Stimulated activated CD4-positive, alpha-beta T cell treated with anti-CD3 and anti-CD28 coated beads, Interleukin-1b, Interleukin-23, amount 100 ng/mL, for 48 hours (primary cell): ENCODE measurements around the gene TCP10L.
"Not testable (repeated sequence)": the region's sequence is repeated elsewhere in the genome, so short reads cannot be mapped to it uniquely, and the experiment has no call there.

Experiments
- DNase-seq: peaks from one replicate; pipeline ENCODE4 v3.0.0-alpha.2; 2020

The TCP10L gene, protein sequence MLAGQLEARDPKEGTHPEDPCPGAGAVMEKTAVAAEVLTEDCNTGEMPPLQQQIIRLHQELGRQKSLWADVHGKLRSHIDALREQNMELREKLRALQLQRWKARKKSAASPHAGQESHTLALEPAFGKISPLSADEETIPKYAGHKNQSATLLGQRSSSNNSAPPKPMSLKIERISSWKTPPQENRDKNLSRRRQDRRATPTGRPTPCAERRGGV

DNA sequence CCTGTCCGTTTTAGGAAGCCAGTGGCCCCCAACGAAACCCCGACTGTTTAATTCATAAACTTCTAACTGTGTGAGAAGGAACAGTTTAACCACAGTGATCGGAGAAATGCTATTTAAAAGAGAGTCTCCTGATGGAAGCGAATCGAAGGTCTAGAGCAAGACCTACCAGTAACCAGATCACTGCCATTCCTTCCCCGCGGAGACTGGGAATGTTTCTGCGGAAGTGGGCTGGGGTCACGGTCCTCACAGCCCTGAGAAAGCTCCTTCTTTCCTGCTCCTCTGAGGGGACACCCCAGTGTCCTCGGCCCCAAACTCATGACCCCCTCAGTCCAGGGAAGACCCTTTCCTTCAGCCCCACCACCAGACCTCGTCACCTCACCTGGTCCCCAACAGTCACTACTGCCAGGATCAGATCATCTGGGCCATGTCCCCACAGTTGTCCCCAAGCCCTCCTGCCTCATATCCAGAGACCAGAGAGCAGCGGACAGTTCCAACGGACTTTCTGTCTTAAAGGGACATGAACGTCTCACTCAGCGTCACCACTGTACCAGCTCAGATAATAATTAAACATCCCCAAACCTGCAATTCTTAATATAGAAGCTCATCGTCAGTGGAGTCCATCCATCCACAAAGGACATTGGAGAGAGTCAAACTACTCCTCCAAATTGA, at the start of gene TCP10L:
Gene TCP10L (minus strand): TSS at position 482 of the 669 bp plus-strand sequence. CDS start 1,219 bp downstream, outside the sequence.
- no peak for DNase-seq

DNA sequence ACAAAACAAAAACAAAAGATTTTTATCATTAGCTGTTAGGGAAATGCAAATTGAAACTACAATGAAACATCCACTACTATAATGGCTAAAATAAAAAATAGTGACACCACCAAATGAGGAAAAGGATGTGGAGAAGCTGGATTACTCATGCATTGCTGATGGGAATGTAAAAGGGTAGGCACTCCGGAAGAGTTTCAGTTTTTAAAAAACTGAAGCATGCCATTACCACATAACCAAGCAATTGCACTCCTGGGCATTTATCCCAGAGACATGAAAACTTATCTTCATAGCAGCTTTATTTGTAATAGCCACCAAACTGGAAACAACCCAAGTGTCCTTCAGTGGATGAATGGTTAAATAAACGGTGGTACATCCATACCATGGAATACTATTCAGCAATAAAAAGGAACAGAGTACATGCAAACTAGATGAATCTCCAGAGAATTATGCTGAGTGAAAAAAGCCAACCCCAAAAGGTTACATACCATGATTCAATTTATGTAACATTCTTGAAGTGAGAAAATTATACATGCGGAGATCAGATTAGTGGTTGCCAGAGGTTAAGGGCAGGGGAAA, 41.4 kb upstream of the TCP10L start:
- no peak for DNase-seq

DNA sequence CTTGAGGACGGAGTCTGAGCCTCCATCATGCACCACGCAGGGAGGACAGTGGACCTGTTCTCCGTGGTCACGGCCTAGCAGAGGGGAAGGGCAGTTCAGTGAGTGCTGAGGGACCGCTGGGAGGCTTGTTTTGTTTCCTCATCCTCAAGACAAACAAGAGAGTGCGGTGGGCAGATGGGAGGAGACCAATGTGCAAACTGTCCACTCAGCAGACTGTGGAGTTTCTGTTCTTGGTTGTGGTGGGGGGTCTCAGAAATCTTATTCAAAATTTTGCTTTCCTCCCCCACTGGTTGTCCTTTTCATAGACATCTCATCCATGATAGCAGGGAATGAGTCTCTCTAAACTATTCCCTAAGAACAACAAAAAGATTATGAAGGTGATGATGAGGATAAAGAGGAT, 32.9 kb upstream of the TCP10L start:
- DNase-seq: not testable (repeated sequence)

DNA sequence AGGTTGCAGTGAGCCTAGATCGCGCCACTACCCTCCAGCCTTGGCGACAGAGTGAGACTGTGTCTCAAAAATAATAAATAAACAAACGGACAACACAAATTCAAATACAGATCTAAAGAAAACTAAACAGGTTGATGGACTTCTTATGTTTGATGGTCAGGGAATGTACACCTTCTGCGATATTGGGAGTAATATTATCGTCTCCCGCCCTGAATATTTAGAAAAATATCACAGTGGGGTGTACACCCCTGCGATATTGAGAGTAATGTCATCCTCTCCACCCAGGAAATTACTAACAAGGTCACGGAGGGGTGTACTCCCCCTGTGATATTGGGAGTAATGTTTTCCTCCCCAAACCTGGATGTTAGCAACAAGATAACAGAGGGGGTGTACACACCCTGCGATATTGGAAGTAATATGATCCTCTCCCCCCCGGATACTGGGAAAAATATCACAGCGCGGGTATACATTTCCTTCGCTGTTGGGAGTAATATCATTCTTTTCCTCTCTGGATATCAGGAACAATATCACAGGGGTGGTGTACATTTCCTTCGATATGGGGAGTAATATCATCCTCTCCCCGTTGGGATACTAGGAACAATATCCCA, 28.2 kb upstream of the TCP10L start:
- DNase-seq: no peak

DNA sequence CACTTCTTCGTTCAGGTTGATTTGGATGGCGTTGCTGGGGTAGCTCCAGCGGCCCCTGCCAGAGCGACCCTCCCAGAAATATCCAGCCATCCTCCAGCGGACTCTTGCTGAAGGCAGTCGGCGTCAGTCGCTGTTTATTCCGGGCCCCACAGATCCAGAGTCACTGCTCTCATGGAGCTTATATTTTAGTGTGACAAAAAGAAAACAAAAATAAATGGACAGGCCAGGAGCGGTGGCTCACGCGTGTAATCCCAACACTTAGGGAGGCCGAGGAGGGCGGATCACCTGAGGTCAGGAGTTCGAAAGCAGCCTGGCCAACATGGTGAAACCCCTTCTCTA, 27.6 kb upstream of the TCP10L start:
- no peak for DNase-seq

DNA sequence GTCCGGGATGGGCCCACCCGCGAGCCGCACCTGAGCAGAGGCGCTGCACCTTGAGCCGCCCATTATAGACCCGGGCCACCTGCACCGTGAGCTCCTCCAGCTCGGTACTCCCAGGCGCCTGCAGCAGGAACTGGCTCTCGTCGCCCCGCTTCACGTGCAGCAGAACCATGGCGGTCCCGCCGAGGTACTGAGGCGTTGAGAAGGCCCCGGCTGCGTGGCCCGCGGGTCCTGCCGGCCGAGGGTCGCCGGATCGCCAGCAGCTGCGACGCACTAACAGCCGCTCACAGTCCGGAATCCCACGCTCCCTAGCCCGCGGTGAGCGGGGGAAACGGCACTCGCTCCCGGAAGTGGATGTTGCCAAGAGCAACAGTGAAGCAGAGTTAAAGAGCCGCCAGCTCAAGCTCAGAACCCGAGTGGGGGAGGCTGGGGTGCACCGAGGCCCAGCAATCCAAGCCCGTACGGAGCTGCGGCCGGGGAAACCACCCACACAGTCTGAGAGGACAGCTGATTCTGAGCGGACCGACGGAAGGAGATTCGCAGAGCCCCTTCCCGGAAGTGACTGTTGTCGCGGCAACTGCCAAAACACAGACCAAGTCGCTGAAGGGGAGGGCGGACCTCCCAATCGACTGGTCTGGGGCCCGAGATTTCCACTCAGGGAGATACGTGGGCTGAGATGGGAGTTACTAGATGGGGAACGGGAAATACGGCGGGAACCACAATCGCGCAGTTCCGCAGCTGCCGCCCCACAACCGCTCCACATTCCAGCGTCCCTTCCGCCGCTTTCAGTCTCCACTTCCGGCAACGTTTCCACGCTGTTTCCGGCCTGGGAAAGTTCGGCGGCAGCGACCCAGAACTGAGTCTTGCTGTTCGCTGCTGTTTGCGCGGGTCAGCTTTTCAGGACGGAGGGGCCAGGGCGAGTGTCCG, 27.0 kb upstream of the TCP10L start, which contains the start of gene CFAP298:
Gene CFAP298 (minus strand): TSS at position 303 of the 924 bp plus-strand sequence. CDS start 134 bp downstream, at position 169.
- peak; percentile 92 for DNase-seq

DNA sequence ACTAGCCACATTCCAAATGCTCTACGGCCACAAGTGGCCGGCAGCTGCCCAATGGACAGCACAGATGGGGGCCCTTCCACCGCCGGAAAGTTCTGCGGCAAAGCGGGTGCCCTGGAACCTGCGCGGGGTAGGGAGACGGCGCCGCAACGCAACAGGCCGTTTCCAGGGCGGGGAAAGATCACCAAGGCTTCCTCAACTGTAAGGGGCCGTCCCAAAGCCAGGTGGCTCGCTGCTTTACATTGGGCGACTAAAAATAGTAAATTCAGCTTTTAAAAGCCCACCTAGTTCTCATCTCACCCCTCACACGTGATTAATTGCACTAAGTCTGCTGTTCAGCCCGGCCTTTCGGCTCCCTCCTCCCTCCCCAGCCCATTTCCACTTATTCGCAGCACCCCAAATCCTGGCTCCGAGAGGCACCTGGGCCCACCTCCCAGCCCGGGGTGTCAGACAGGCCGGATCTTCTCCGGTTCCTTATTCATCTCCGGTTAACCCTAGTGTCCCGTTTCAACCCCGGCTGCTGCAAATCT, 26.2 kb upstream of the TCP10L start:
- DNase-seq: peak; percentile 33

DNA sequence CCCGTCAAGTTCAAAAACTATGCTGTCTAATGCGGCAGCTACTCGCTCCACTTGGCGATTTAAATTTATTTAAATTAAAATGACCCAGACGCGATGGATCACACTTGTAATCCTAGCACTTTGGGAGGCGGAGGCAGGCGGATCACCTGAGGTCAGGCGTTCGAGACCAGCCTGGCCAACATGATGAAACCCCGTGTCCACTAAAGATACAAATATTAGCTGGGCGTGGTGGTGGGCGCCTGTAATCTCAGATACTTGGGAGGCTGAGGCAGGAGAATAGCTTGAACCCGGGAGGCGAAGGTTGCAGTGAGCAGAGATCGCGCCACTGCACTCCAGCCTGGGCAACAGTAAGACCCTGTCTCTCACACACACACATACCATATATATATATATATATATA, 25.6 kb upstream of the TCP10L start:
- DNase-seq: not testable (repeated sequence)

DNA sequence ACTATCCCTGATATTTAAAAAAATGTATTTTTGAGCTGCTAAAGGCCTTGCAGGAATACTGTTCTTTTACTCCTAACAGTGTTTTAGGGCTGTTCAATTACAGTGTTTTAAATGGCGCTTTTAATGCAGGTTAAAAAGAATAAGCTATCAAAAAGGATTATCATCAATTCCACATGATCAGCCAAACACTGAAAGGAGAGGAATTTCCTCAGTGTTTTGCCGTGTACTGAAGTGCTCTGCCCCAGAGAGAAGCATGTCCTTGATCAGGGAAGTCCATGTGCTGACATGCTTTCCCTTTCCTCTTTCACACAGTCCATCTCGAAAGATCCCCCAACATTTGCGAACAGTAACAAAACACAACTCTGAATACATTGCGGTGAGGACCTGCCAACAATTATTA, 23.5 kb upstream of the TCP10L start:
- no peak for DNase-seq

DNA sequence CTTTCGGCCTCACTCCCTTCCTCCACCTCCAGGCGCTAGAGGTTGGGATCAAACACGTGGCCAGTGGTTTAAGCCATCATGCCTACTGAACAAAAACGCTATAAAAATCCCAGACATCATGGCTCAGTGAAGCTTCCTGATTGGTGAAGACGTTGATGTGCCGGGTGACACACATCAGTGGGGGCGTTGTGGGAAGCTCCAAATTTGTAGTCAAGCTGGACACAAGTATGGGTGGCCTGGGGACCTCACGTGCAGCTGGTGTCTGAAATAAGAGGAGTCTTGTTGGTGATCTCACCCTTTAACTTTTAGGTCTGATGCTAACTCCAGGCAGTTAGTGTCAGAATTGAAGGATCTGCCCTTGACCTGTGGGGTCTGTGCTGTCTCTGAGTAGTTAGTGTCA, 20.1 kb upstream of the TCP10L start:
- no peak for DNase-seq

DNA sequence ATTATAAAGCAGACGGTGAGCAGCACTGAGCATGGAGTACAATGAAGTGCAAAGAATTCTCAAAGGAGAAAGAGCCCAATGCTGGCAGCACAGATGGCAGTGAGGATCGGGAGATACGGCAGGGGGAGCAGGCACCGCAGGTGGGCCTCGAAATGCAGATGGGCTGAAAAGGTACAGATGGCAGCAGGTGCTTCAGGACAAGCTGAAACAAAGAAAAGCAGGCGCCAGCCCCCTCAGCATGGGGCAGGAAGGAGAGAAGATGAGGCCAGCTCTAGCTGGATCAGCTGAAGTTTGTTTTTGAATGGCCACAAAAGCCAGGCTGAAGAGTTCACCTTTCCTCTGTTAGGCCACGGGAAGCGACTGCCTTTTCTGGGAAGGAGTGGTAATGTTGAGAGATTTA, 19.1 kb upstream of the TCP10L start:
- DNase-seq: no peak

DNA sequence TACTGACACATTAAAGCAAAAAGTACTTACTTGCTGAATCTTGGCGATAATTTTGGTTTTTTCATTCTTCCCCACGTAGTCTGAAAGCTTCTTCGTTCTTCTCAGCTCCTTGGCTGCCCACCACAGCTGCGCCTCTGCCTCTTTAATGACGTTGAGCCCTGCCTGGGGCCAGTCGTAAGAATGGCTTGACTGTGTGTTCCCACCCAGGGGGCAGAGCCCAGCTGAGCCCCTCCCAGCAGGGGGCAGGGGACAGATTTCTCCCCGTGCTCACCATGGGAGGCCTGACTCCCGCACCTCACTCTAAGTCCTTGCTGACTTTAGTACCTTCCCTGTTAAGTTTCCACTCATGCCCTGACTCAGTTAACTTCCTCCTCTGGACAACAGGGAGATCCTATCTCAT, 17.8 kb upstream of the TCP10L start:
- no peak for DNase-seq

DNA sequence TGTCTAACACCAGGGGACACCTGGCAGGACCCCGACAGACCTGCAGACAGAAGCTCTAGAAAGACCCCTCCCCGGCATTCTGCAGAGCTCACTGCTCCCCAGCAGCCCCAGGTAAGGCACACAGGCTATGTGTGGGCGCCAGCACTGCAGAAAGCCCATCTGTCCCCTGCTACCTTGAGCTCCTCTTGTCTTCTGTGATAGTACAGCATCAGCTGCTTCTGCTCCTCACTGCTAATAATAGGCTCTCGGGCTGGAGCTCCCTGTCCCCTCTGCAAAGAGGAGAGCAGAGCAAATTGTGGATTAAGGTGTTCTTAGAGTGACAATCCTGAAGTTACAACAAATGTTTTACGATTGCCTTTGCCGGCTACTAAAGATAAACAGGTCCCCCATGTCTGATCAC, 16.8 kb upstream of the TCP10L start:
- no peak for DNase-seq

DNA sequence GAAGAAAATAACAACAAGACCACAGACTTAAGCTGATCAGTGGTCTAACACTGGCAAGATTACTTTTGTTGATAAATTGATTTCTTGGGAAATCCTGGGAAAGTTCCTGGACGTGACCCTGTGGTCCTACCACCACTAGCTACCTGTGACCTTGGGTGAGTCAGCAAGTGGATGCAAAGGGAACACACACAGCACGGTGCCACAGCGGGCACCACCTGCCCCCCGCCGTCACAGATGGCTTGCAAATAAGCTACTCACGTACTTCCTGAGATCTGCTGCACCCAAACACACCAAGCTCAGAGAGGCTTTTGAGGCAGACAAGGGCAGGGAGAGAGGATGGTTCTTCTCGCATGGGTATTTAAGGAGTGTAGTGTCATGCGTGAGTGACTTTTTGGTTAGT, 14.2 kb upstream of the TCP10L start:
- no peak for DNase-seq

DNA sequence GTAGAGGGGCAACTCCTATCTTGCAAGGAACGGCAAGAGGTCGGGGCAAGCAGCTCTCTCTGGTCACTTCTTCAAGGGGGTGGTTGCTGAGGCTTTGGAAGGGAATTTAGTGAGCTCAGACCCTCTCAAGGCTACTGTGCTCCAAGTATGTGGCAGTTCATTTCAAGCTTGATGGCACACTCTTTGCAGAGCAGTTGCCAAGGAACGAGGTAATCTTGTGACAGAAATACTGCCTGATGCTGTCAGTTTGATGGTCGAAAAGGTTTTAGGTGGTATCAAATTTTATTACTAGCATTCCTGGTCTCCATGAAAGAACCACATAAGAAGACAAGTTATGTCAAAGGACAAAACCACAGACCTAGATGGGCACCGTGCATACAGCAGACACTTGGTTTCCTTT, 13.8 kb upstream of the TCP10L start:
- no peak for DNase-seq

DNA sequence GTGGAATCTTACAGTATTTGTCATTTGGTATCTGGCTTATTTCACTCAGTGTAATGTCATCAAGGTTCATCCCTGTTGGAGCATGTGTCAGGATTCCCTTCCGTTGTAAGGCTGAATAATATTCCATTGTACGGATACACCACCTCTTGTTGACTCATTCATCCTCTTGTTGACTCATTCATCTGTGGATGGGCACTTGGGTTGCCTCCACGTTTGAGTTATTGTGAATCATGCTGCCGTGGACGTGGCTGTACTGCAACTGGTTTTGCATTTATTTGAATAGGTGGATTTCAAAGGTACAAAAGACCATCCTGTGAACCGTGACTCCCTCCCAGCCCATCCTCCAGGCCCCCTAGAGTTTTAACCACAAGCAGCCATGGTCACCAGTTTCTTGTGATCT, 11.9 kb upstream of the TCP10L start:
- no peak for DNase-seq

DNA sequence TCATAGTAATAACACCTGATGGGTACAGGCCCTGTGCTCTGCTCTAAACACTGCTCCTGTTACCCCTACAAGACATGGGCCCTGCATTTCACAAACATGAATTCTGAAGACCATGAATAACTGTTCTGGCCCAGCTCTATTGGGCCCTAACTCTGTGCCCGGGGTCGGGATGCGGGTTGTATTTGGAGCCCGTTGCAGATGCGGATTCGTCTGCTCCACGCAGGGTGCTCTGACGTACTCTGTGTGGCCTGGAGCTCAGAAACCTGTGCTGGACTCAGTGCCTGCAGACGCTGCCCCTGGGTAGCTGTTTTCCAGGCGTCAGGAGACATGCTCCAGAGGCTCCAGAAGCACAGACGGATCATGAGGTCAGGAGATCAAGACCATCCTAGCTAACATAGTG, 10.1 kb upstream of the TCP10L start:
- DNase-seq: no peak

DNA sequence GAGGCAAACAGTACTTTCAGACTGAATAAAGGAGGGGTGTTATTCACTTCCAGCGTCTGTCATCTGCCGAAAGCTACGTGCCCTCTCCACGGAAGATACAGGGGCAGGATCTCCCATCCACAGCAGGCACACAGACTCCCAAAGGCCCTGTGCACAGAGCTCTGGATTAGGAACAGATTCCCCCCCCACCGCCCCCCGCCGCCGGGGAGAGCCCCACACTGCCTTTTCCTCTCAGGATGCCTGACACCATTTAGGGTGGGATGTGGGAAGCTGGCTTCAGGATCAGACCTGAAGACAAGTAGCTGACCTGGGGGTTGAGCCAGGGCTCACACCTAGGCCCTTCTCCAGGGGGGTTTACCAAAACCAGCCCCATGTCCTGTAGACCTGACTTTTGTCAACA, 8.4 kb upstream of the TCP10L start:
- no peak for DNase-seq

DNA sequence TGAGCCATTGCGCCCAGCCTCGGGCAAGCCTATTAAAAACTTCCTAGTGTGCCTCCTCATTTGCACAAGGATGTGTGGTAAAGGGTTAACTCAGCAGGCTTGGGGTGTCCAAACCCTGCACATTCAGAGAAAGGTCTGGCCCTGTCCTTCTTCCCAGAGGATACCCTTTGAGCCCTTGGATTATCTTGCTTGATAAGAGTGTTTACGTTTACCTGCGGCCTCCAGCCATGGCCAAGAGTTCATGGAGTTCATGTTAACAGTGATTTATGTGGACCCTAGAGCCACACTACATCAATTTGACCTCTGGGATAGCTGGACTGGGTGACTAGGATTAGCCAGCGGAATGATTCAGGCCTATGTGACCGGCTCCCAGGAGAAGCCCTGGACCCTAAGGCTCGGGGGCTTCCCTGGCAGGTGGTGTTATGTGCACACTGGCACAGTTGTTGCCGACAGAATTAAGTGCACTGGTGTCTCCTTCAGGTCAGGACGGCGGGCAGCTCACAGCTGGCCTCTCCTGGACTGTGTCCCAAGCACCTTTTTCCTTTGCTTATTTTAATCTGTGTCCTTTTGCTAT, 7.7 kb upstream of the TCP10L start:
- no peak for DNase-seq

DNA sequence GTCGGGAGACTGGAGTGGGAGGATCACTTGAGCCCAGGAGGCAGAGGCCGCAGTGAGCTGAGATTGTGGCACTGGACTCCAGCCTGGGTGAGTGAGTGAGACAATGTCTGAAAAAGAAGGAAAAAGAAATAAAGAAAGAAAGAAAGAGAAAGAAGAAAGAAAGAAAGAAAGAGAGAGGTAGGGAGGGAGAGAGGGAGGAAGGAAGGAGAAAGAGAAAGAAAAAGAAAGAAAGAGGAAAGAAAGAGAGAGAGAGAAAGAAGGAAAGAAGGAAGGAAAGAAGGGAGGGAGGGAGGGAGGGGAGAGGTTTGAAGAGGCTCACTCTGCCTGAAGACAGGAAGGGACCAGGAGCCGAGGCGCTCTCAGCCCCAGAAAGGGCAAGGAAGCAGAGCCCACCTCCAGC, 4.8 kb upstream of the TCP10L start:
- DNase-seq: no peak

DNA sequence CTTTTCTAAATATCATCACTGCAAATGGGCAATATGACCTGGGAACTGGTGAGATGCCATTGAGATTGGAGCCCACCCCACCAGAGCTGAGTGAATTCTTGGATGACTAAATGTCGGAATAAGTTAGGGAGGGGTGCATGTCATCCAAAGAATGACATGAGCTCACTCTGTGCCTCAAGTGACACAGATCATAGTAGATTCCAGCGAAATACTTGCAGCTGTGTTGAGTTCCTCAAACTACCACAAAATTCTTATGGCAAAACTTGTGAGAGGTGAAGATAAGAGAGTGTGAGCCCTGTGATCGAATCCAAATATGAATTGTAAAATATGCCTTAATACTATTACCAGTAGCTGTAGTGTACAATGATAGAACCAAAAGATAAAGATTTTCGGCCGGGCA, 2.3 kb upstream of the TCP10L start:
- no peak for DNase-seq

DNA sequence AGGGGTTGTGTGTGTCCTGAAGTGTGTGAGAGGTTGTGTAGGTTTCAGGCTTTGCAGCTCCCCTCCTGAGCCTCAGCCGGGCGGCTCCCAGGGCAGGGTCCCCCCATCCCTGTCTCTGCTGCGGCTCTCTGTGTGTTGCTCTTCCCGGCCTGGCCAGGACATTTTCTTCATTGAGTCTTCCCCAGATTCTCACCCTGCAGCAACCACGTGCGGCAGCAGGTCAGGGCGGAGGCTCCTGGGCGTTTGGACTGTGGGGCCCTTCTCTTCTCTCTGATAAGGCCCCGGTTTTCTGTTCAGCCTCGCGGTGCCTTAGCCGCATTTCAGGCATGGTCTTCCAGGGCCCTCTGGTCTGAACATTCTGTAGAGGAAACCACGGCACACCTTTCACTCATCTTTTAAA, 1.8 kb upstream of the TCP10L start:
- no peak for DNase-seq
